Mesenteric fat pad (tissue), 1 donor: ENCODE results near the gene PLA2G2F. TPM values are rescaled to one million over a fixed set of nuclear protein-coding genes. Genes with fewer than 3 reads are reported as not detected.

ENCODE experiments used
- DNase-seq: peaks from one replicate; pipeline ENCODE4 v3.0.0-alpha.2; 2020; ENCODE audit warnings: low spot score
- total RNA-seq: library from RNA; stranded (reverse); fragmentation: NEBNext Ultra II Directional; extraction: Animal tissue kit (Norgen Biotek cat#: 25700); gene quantifications from one replicate; pipeline ENCODE4 v1.2.1, GENCODE V29; 2021
- donor health status: DM: yes; HTN: yes; CAD: no.

The PLA2G2F gene
- total RNA-seq, 1 donor from 2014 or later = not detected

GRCh38 chr1:20141466-20141865 is 2.3 kb downstream of the PLA2G2F start:
- DNase-seq = no peak

GRCh38 chr1:20142001-20142710 is 3.0 kb downstream of the PLA2G2F start:
- DNase-seq = no peak

GRCh38 chr1:20143318-20143717 is 4.2 kb downstream of the PLA2G2F start:
- DNase-seq = no peak

GRCh38 chr1:20143734-20144565 is 4.8 kb downstream of the PLA2G2F start:
- DNase-seq = no peak

- DNase-seq = no peak
These were observed 8.9 kb downstream of the PLA2G2F start for GRCh38 chr1:20147846-20148570.

- no peak for DNase-seq
These were observed 9.7 kb downstream of the PLA2G2F start for GRCh38 chr1:20148571-20149500.

- no peak for DNase-seq
These were observed 10.6 kb downstream of the PLA2G2F start for GRCh38 chr1:20149601-20150325.

GRCh38 chr1:20150326-20150705 is 11.2 kb downstream of the PLA2G2F start:
- no peak for DNase-seq

GRCh38 chr1:20150969-20151368 is 11.8 kb downstream of the PLA2G2F start:
- no peak for DNase-seq

GRCh38 chr1:20151906-20152598 is 12.9 kb downstream of the PLA2G2F start:
- DNase-seq = peak; percentile 95

GRCh38 chr1:20152599-20152930 is 13.4 kb downstream of the PLA2G2F start:
- no peak for DNase-seq

GRCh38 chr1:20153000-20153418 is 13.9 kb downstream of the PLA2G2F start:
- peak; percentile 86 for DNase-seq

GRCh38 chr1:20154301-20154831 is 15.2 kb downstream of the PLA2G2F start:
- DNase-seq = peak; percentile 86

- no peak for DNase-seq
These were observed 19.4 kb downstream of the PLA2G2F start for GRCh38 chr1:20158358-20159070.

GRCh38 chr1:20160034-20160433 is 20.9 kb downstream of the PLA2G2F start:
- no peak for DNase-seq

- no peak for DNase-seq
These were observed 25.6 kb downstream of the PLA2G2F start for GRCh38 chr1:20164694-20165202.

GRCh38 chr1:20165522-20165951 is 26.4 kb downstream of the PLA2G2F start:
- DNase-seq = no peak

- no peak for DNase-seq
These were observed 26.9 kb downstream of the PLA2G2F start for GRCh38 chr1:20166051-20166450.
